HCT116 (cell line): ENCODE results near the gene NFAT5. TPM values are rescaled to one million over a fixed set of nuclear protein-coding genes. Genes with fewer than 3 reads are reported as not detected.
A peak's percentile ranks its signal among the peaks of the same experiment; 100 is the strongest.

Source experiments
- ATAC-seq: fragments of 200-7000 bp; cut with Tn5 transposase; 2 replicates; pipeline ENCODE4 v1.9.1; 2020; ENCODE audit warnings: mild to moderate bottlenecking, moderate library complexity
- BruUV-seq: library from RNA; stranded (reverse); fragments of 400-500 nt; replicated peaks from 2 replicates; lab custom pipeline; 2021; lab: Mats Ljungman, UMichigan
- CTCF ChIA-PET: fragments of 300-600 bp; sonication (Branson Sonifier 250); formaldehyde crosslinking; loops from one replicate; lab custom pipeline; 2021; ENCODE audit warnings: antibody characterized with exemption; lab: Charles Lee
- POLR2A ChIA-PET: fragments of 300-600, 350-600 bp; sonication (Branson Sonifier 250); formaldehyde crosslinking; loops from one replicate; lab custom pipeline; 2021; ENCODE audit warnings: antibody characterized with exemption; lab: Charles Lee
- RAD21 ChIA-PET, 2 experiments: fragments of 300-600 bp; sonication (Branson Sonifier 250); formaldehyde crosslinking; loops; one replicate each; lab custom pipeline; 2023; ENCODE audit warnings: low total read pairs in 2 of 2; ENCODE audit not compliant: uncharacterized antibody in 2 of 2, unreplicated experiment in 2 of 2, low non-redundant PET in 1 of 2; lab: Charles Lee
- DNase-seq: peaks from one replicate; pipeline ENCODE4 v3.0.0-alpha.2; 2010; ENCODE audit warnings: low read depth, low spot score
- H2AFZ ChIP-seq: fragments of 200-600 bp; shearing (Covaris generic), sonication (generic); 2 replicates; pipeline ENCODE4 v1.6.1; 2017; ENCODE audit warnings: low read depth, mixed run types, mixed read lengths, antibody characterized with exemption, low read length; ENCODE audit not compliant: poor library complexity, severe bottlenecking
- H3K27ac ChIP-seq: 2 replicates; pipeline ENCODE4 v1.5.1; 2012; ENCODE audit warnings: low read depth, low read length
- H3K27me3 ChIP-seq: fragments of 200-600 bp; sonication (generic); 2 replicates; pipeline ENCODE4 v1.6.1; 2016; ENCODE audit warnings: mixed run types, low read length, mixed read lengths; ENCODE audit not compliant: insufficient read depth
- H3K36me3 ChIP-seq, 2 experiments: fragments of 200-500 bp in 1 of 2; fragments of 200-600 bp in 1 of 2; sonication (Bioruptor generic) in 1 of 2; sonication (generic) in 1 of 2; 2 replicates each; pipeline versions ENCODE4 v1.5.1 to v1.6.1; 2014 to 2016; ENCODE audit warnings: low read length in 2 of 2, inconsistent platforms in 1 of 2, mixed read lengths in 1 of 2, mixed run types in 1 of 2; ENCODE audit not compliant: insufficient read depth in 2 of 2, control insufficient read depth in 1 of 2
- H3K4me1 ChIP-seq, 2 experiments: fragments of 200-600 bp in 1 of 2; sonication (generic) in 1 of 2; 2 replicates each; pipeline versions ENCODE4 v1.5.1 to v1.6.1; 2012 to 2017; ENCODE audit warnings: low read length in 2 of 2, inconsistent platforms in 1 of 2, mild to moderate bottlenecking in 1 of 2, mixed read lengths in 1 of 2, mixed run types in 1 of 2, moderate library complexity in 1 of 2; ENCODE audit not compliant: insufficient read depth in 2 of 2, control insufficient read depth in 1 of 2
- H3K4me2 ChIP-seq: fragments of 200-600 bp; sonication (generic); 2 replicates; pipeline ENCODE4 v1.6.1; 2017; ENCODE audit warnings: mixed run types, low read length, mixed read lengths
- H3K4me3 ChIP-seq, 2 experiments: fragments of 200-600 bp in 1 of 2; sonication (generic) in 1 of 2; replicated peaks in 1 of 2; 2 replicates each; pipeline ENCODE4 v1.5.1; 2011 to 2016; ENCODE audit warnings: low read length in 2 of 2, control low read depth in 1 of 2, low read depth in 1 of 2, mild to moderate bottlenecking in 1 of 2, mixed read lengths in 1 of 2, mixed run types in 1 of 2
- H3K79me2 ChIP-seq: fragments of 200-600 bp; sonication (generic); 2 replicates; pipeline ENCODE4 v1.6.1; 2017; ENCODE audit warnings: mild to moderate bottlenecking, mixed run types, low read length, moderate library complexity, mixed read lengths; ENCODE audit not compliant: insufficient read depth
- H3K9ac ChIP-seq: fragments of 200-600 bp; sonication (generic); 2 replicates; pipeline ENCODE4 v1.6.1; 2016; ENCODE audit warnings: low read length, mixed read lengths
- H3K9me2 ChIP-seq: fragments of 200-600 bp; sonication (generic), shearing (Covaris generic); 2 replicates; pipeline ENCODE4 v1.6.1; 2017; ENCODE audit warnings: mixed run types, mild to moderate bottlenecking, moderate library complexity; ENCODE audit not compliant: insufficient read depth
- H3K9me3 ChIP-seq, 2 experiments: fragments of 200-500 bp in 1 of 2; fragments of 200-600 bp in 1 of 2; sonication (Bioruptor generic) in 1 of 2; sonication (generic) in 1 of 2; 2 replicates each; pipeline ENCODE4 v1.6.1; 2014 to 2017; ENCODE audit warnings: low read length in 2 of 2, mixed read lengths in 2 of 2, inconsistent platforms in 1 of 2, low read depth in 1 of 2, mild to moderate bottlenecking in 1 of 2, mixed run types in 1 of 2, moderate library complexity in 1 of 2; ENCODE audit not compliant: control insufficient read depth in 1 of 2, insufficient read depth in 1 of 2
- H4K20me1 ChIP-seq: fragments of 200-600 bp; sonication (generic), shearing (Covaris generic); 2 replicates; pipeline ENCODE4 v1.6.1; 2017; ENCODE audit warnings: mixed run types, mild to moderate bottlenecking, moderate library complexity; ENCODE audit not compliant: insufficient read depth
- CEBPB ChIP-seq: IDR thresholded peaks from 2 replicates; pipeline ENCODE4 v1.6.1; 2012; ENCODE audit warnings: low read depth
- EZH2 ChIP-seq: fragments of 200-600 bp; sonication (generic); IDR thresholded peaks from 2 replicates; pipeline ENCODE4 v1.6.1; 2017; ENCODE audit warnings: antibody characterized with exemption, mixed run types
- FOSL1 ChIP-seq: IDR thresholded peaks from 2 replicates; pipeline ENCODE4 v1.6.1; 2012; ENCODE audit warnings: low read depth
- POLR2AphosphoS5 ChIP-seq: IDR thresholded peaks from 2 replicates; pipeline ENCODE4 v1.6.1; 2011; ENCODE audit warnings: mild to moderate bottlenecking, low read depth, low read length, moderate library complexity
- SIN3A ChIP-seq: IDR thresholded peaks from 2 replicates; pipeline ENCODE4 v1.6.1; 2012; ENCODE audit warnings: low read depth
- ZFX ChIP-seq: fragments of 450-650 bp; IDR thresholded peaks from 2 replicates; pipeline ENCODE4 v1.6.1; 2017
- intact Hi-C: fragments of 100-400 bp; cut with micrococcal nuclease; formaldehyde crosslinking; loops from 2 replicates; pipeline ENCODE4 v1.10.0; 2022
- total RNA-seq: library from RNA; stranded (reverse); gene quantifications from one replicate; pipeline ENCODE4 v1.2.1, GENCODE V29; 2021; ENCODE audit not compliant: unreplicated experiment
- TF ChIP-seq, protein P1 (sequence below): IDR thresholded peaks from 2 replicates; pipeline ENCODE4 v1.6.1; 2012; ENCODE audit warnings: low read depth

NFAT5 gene
- total RNA-seq, 1 experiment from 2014 or later = 67.4 TPM

DNA sequence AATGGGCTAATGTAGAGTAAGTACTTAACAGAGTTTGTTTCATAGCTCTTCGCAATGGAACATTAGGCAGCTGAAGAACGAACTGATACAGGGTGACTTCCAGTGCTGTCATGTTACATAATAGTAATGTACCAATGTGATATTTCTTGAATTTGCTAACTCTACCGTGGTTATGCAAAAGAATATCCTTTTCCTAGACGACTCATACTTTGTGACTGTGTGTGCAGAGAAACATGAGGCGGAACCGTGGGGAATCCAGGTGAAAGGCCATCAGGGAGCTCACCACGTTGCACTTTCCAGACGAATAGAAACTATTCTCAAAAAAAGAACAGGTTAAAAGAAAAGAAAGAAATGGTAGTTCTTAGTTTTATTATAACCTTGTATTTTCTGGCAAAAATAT is 175.8 kb downstream of the NFAT5 start:
- RAD21 ChIA-PET = no interaction called here
- no peak for TF ChIP-seq SIN3A
- TF ChIP-seq POLR2AphosphoS5 = peak; percentile 11; the same call in 1 of the 2 replicates
- POLR2A ChIA-PET = interaction anchor here (1.2 to 2.4 kb wide), 2 partner anchors 13 to 15 kb away, joined by 4 to 8 read pairs; partner anchors contain the start of genes NOB1 and NQO1
- no peaks in the 10 kb centered on the region for H3K27me3 ChIP-seq
- H3K79me2 ChIP-seq = peaks cover 46% of the 10 kb centered on the region
- H2AFZ ChIP-seq = no peak overlapping the region
- H3K9ac ChIP-seq = no peak overlapping the region
- H3K4me2 ChIP-seq = no peak overlapping the region
- intact Hi-C loops = no loop called here
- no peaks in the 10 kb centered on the region for H4K20me1 ChIP-seq
- no peak for ATAC-seq
- H3K4me1 ChIP-seq = no peaks in the 10 kb centered on the region
- peaks cover 40 to 60% of the 10 kb centered on the region in 2 experiments for H3K36me3 ChIP-seq
- H3K9me2 ChIP-seq = no peaks in the 10 kb centered on the region
- CTCF ChIA-PET = interaction anchor here (1.7 kb wide), 1 partner anchor 13 kb away, joined by 4 read pairs; the partner anchor contains the start of gene NOB1
- no peak overlapping the region for H3K4me3 ChIP-seq
- H3K27ac ChIP-seq = no peak overlapping the region
- BruUV-seq = no TSS peak
- DNase-seq = no peak
- no peaks in the 10 kb centered on the region for H3K9me3 ChIP-seq

DNA sequence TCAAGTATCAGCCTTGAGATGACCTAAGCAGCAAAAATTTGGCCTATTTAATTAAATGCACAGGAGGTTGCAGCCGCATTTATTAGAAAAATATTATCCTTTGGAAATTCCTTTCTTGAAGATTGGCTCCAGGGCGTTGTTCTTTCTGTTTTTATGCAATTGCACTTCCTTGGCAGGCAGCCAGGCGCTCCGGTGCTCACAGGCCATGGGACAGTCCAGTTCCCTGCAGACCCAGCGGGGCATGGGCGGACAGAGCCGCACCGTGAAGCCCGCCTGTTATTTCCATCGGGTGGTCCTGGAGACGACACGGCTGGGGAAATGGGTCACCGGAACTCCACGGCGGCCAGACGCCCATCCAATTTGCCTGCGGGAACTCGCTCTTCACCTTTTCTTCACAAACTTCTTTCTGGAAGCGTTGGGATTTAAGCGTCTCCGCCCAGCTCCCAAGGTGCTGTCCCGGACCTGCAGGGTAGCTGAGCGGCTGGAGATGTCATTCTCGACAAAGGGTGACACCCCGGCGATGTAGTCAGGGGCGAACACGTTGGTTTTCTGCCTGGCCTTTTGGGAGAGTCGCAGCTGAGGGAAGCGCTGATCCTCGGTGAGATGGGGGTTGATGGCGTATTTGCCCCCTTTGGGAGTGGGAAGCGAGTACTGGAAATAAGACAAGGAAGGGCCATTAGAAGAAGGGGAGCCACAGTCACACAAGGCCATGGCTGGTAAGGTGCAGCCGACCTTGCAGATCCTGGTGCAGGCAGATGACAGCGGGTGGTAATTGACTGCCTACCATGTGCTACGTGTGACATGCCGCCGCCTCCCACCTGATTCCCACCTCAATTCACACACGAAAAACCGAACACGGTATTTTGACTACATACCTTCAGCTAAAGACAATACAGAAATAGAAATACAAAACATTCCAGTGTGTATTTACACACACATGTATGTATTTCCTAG is 176.5 kb downstream of the NFAT5 start:
- peaks cover 43 to 67% of the 10 kb centered on the region in 2 experiments for H3K36me3 ChIP-seq
- ChIA-PET POLR2A (interaction anchor here (1.2 to 2.4 kb wide), 2 partner anchors 12 to 16 kb away, joined by 4 to 8 read pairs; partner anchors contain the start of genes NOB1 and NQO1), RAD21 (no interaction called here)
- no peak for ATAC-seq
- H3K9me2 ChIP-seq = no peaks in the 10 kb centered on the region
- peaks cover 53% of the 10 kb centered on the region for H3K79me2 ChIP-seq
- H3K4me2 ChIP-seq = no peak overlapping the region
- no peak for TF ChIP-seq FOSL1
- TF ChIP-seq CEBPB = no peak
- TF ChIP-seq POLR2AphosphoS5 = no peak
- no peak for TF ChIP-seq ZFX
- TF ChIP-seq, protein P1, sequence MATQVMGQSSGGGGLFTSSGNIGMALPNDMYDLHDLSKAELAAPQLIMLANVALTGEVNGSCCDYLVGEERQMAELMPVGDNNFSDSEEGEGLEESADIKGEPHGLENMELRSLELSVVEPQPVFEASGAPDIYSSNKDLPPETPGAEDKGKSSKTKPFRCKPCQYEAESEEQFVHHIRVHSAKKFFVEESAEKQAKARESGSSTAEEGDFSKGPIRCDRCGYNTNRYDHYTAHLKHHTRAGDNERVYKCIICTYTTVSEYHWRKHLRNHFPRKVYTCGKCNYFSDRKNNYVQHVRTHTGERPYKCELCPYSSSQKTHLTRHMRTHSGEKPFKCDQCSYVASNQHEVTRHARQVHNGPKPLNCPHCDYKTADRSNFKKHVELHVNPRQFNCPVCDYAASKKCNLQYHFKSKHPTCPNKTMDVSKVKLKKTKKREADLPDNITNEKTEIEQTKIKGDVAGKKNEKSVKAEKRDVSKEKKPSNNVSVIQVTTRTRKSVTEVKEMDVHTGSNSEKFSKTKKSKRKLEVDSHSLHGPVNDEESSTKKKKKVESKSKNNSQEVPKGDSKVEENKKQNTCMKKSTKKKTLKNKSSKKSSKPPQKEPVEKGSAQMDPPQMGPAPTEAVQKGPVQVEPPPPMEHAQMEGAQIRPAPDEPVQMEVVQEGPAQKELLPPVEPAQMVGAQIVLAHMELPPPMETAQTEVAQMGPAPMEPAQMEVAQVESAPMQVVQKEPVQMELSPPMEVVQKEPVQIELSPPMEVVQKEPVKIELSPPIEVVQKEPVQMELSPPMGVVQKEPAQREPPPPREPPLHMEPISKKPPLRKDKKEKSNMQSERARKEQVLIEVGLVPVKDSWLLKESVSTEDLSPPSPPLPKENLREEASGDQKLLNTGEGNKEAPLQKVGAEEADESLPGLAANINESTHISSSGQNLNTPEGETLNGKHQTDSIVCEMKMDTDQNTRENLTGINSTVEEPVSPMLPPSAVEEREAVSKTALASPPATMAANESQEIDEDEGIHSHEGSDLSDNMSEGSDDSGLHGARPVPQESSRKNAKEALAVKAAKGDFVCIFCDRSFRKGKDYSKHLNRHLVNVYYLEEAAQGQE = no peak
- TF ChIP-seq EZH2 = no peak
- TF ChIP-seq, all 23 proteins: peak for 0
- Histone ChIP-seq H3K9me3 (no peaks in the 10 kb centered on the region), H3K9ac (no peak overlapping the region), H3K4me1 (no peaks in the 10 kb centered on the region), H3K27ac (no peak overlapping the region), H2AFZ (no peak overlapping the region), H4K20me1 (no peaks in the 10 kb centered on the region), H3K4me3 (no peak overlapping the region), H3K27me3 (no peaks in the 10 kb centered on the region)
- no peak for DNase-seq
- TSS peak; percentile 48 for BruUV-seq
- intact Hi-C loops = no loop called here
- CTCF ChIA-PET = no interaction called here
